ENCODE results near the gene SLC9A9.

DNA sequence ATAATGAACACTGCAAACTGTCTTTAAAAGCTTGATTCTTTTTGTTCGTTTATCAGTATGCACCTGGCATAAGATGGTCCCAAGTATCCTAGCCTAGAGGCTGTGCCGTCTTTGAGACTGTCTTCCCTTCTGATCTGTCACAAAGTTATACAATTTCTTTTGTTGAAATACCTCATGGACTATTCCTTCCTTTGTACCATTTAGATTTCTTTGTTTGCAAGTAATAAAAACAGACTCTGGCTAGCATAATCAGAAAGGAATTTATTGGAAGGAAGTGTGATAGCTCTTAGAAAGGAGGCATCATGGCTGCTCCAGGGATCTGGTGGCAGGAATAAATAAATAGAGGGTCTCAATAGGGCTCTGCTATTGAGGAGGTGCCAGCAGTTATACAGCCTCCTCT lies 280.4 kb downstream of the SLC9A9 start:
- TF ChIP-seq CTCF (IDR thresholded peaks at IDR 0.05) (no peak), POLR2A (IDR thresholded peaks at IDR 0.05) (no peak), POLR2AphosphoS5 (IDR thresholded peaks at IDR 0.05) (no peak)

All from prostate gland (tissue), 2 donors.